MM.1S (cell line): Measurements from ENCODE around the gene FOXL2NB.

ENCODE experiments used
- EZH2 ChIP-seq: fragments of 300-600 bp; sonication (generic); optimal IDR thresholded peaks from 2 replicates; pipeline ENCODE3; 2017; ENCODE audit warnings: low read depth, mild to moderate bottlenecking, antibody characterized with exemption, low read length, mixed read lengths
- EZH2phosphoT487 ChIP-seq: fragments of 300-600 bp; sonication (generic); IDR thresholded peaks from 2 replicates; pipeline ENCODE4 v1.6.1; 2018; ENCODE audit warnings: antibody characterized with exemption, low read length
- TF ChIP-seq, protein P1 (sequence below): fragments of 300-600 bp; sonication (generic); IDR thresholded peaks from 2 replicates; pipeline ENCODE4 v1.5.1; 2016; ENCODE audit warnings: antibody characterized with exemption, low read length, mixed read lengths

DNA sequence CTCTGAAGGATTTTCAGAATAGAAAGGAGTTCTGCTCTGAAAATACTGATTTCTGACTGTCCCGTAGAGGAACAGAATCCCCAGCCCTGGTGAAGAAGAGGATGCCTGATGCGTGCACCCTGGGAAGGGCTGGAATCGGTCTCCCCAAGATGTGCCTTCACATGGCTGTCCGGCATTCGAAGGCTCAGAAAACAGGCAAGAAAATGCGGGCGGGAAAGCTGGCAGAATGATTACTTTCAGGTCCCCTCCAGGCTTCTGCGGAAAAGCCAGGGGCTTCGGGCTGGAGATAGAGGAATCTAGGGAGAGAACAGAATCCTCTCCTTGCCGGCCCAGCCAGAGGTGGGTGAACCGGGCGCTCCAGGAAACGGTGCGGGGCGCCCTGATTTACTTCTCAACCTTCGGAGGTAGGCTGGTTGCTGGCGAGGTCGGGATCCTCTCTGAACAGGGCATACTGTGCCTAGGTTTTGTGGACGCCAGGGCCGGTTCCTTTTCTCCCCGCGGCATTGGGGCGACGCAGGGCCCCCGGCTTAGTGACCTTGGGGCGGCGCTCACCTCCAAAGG is 2.5 kb downstream of the FOXL2NB start:
- TF ChIP-seq EZH2, result no peak
- TF ChIP-seq, protein P1, sequence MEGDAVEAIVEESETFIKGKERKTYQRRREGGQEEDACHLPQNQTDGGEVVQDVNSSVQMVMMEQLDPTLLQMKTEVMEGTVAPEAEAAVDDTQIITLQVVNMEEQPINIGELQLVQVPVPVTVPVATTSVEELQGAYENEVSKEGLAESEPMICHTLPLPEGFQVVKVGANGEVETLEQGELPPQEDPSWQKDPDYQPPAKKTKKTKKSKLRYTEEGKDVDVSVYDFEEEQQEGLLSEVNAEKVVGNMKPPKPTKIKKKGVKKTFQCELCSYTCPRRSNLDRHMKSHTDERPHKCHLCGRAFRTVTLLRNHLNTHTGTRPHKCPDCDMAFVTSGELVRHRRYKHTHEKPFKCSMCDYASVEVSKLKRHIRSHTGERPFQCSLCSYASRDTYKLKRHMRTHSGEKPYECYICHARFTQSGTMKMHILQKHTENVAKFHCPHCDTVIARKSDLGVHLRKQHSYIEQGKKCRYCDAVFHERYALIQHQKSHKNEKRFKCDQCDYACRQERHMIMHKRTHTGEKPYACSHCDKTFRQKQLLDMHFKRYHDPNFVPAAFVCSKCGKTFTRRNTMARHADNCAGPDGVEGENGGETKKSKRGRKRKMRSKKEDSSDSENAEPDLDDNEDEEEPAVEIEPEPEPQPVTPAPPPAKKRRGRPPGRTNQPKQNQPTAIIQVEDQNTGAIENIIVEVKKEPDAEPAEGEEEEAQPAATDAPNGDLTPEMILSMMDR, result no peak
- no peak for TF ChIP-seq EZH2phosphoT487
